GM10266 (cell line): Measurements from ENCODE around the gene EPB41L3.
A peak's percentile ranks its signal among the peaks of the same experiment; 100 is the strongest.

Experiments
- DNase-seq: peaks from one replicate; pipeline ENCODE4 v3.0.0; 2012; ENCODE audit errors: extremely low spot score
- CTCF ChIP-seq: IDR thresholded peaks from 2 replicates; pipeline ENCODE4 v1.5.1; 2012; ENCODE audit warnings: mild to moderate bottlenecking, low read depth; ENCODE audit not compliant: control insufficient read depth, insufficient read depth; ENCODE audit errors: missing control alignments

The EPB41L3 gene

GRCh38 chr18:5463831-5464230 is 80.0 kb downstream of the EPB41L3 start:
- DNase-seq = no peak
- TF ChIP-seq CTCF = no peak

GRCh38 chr18:5463390-5463789 is 80.4 kb downstream of the EPB41L3 start:
- DNase-seq = no peak
- no peak for TF ChIP-seq CTCF

GRCh38 chr18:5462227-5462626 is 81.6 kb downstream of the EPB41L3 start:
- DNase-seq = no peak
- TF ChIP-seq CTCF = no peak

- TF ChIP-seq CTCF = no peak
- no peak for DNase-seq
Measured at GRCh38 chr18:5461041-5461440, 82.8 kb downstream of the EPB41L3 start.

- no peak for TF ChIP-seq CTCF
- no peak for DNase-seq
Measured at GRCh38 chr18:5457462-5457957, 86.3 kb downstream of the EPB41L3 start.

GRCh38 chr18:5456577-5457461 is 87.0 kb downstream of the EPB41L3 start:
- DNase-seq = peak; percentile 11
- TF ChIP-seq CTCF = no peak

GRCh38 chr18:5455674-5456073 is 88.1 kb downstream of the EPB41L3 start:
- no peak for DNase-seq
- TF ChIP-seq CTCF = no peak
